Measurements from ENCODE around the gene KRT83. TPM values are rescaled to one million over a fixed set of nuclear protein-coding genes. Genes with fewer than 3 reads are reported as not detected.

KRT83 gene
- polyA plus RNA-seq, 3 donors = not detected

DNA sequence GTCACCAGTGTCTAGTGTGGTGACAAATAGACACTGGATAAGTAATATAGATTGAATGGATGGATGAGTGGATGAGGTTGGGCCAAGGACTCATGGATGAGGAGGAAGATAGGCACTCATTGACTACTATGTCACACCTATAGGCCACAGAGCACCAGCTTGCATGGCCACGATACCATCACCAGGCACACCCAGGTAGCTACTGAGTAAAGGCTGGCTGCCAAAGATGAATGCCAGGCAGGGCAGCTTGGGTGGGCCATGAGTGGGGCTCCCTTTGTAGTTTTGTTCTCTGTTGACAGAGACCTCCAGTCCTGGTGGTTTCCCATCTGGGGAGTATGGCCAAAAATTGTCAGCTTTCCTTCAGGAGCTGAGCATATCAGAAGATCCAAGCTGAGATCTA is 11.2 kb upstream of the KRT83 start:
- Histone ChIP-seq H3K27ac (ENCODE audit: low read depth in 1 of 2, low read length in 2 of 2) (no peak overlapping the region), H4K20me1 (ENCODE audit: insufficient read depth, low read length) (no peaks in the 10 kb centered on the region), H3K27me3 (ENCODE audit: control insufficient read depth in 2 of 2, insufficient read depth in 2 of 2, low read length in 2 of 2) (peaks cover 0 to 2% of the 10 kb centered on the region in 2 donors), H3K4me3 (replicated peaks in 1 of 3; ENCODE audit: low read depth in 2 of 3, low read length in 3 of 3) (no peak overlapping the region), H3K36me3 (replicated peaks in 1 of 2; ENCODE audit: control insufficient read depth in 1 of 2, insufficient read depth in 2 of 2, low read length in 2 of 2) (no peaks in the 10 kb centered on the region), H3K4me2 (replicated peaks; ENCODE audit: extremely low read depth, low read length, poor library complexity, severe bottlenecking) (no peak overlapping the region), H3K79me2 (ENCODE audit: insufficient read depth, low read length) (no peaks in the 10 kb centered on the region), H2AFZ (ENCODE audit: insufficient read depth, low read depth, low read length, poor library complexity, severe bottlenecking) (no peak overlapping the region), H3K9me3 (replicated peaks in 1 of 2; ENCODE audit: control insufficient read depth in 1 of 2, insufficient read depth in 1 of 2, low read length in 2 of 2) (no peaks in the 10 kb centered on the region), H3K4me1 (ENCODE audit: control insufficient read depth in 1 of 2, insufficient read depth in 2 of 2, low read length in 2 of 2) (no peaks in the 10 kb centered on the region), H3K9ac (ENCODE audit: insufficient read depth, low read length, poor library complexity, severe bottlenecking) (no peak overlapping the region)
- Mint-ChIP-seq H3K27me3 (ENCODE audit: low read depth in 3 of 3) (peaks cover 4 to 9% (median 5%) of the 10 kb centered on the region in 3 donors), H3K27ac (no peak overlapping the region), H3K4me1 (peaks cover under 1% of the 10 kb centered on the region), H3K4me3 (no peak overlapping the region), H3K36me3 (no peaks in the 10 kb centered on the region), H3K9me3 (peaks cover 0 to 6% (median 4%) of the 10 kb centered on the region in 7 donors)
- no peak for DNase-seq
- intact Hi-C loops (cut with micrococcal nuclease) = no loop called here
- no CpG with 5 or more reads among the region's 1 CpG for WGBS (ENCODE audit: insufficient coverage)
- TF ChIP-seq, protein P1, sequence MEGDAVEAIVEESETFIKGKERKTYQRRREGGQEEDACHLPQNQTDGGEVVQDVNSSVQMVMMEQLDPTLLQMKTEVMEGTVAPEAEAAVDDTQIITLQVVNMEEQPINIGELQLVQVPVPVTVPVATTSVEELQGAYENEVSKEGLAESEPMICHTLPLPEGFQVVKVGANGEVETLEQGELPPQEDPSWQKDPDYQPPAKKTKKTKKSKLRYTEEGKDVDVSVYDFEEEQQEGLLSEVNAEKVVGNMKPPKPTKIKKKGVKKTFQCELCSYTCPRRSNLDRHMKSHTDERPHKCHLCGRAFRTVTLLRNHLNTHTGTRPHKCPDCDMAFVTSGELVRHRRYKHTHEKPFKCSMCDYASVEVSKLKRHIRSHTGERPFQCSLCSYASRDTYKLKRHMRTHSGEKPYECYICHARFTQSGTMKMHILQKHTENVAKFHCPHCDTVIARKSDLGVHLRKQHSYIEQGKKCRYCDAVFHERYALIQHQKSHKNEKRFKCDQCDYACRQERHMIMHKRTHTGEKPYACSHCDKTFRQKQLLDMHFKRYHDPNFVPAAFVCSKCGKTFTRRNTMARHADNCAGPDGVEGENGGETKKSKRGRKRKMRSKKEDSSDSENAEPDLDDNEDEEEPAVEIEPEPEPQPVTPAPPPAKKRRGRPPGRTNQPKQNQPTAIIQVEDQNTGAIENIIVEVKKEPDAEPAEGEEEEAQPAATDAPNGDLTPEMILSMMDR (IDR thresholded peaks at IDR 0.05) = no peak

DNA sequence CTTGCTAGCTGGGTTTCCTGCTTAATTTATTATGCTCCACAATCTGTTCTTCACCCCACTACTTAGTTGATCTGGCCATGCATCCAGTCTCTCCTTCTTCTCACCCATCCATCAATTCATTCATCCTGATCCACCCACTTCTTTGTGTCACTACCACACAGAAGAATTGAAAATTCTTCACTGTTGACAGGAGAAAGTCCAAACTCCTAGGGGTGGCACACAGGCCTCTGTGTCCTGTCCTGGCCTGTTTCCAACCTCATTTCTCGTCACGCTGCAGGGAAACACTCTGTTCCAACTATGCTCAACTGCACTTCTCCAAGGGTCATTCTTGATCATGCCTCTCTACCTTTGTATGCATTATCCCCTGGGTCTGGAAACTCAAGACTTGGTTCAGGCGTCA is 10.6 kb upstream of the KRT83 start:
- Histone ChIP-seq H4K20me1 (ENCODE audit: insufficient read depth, low read length) (no peaks in the 10 kb centered on the region), H2AFZ (ENCODE audit: insufficient read depth, low read depth, low read length, poor library complexity, severe bottlenecking) (no peak overlapping the region), H3K27me3 (ENCODE audit: control insufficient read depth in 2 of 2, insufficient read depth in 2 of 2, low read length in 2 of 2) (peaks cover 2 to 3% of the 10 kb centered on the region in 2 donors), H3K4me1 (ENCODE audit: control insufficient read depth in 1 of 2, insufficient read depth in 2 of 2, low read length in 2 of 2) (no peaks in the 10 kb centered on the region), H3K36me3 (replicated peaks in 1 of 2; ENCODE audit: control insufficient read depth in 1 of 2, insufficient read depth in 2 of 2, low read length in 2 of 2) (no peaks in the 10 kb centered on the region), H3K4me2 (replicated peaks; ENCODE audit: extremely low read depth, low read length, poor library complexity, severe bottlenecking) (no peak overlapping the region), H3K79me2 (ENCODE audit: insufficient read depth, low read length) (no peaks in the 10 kb centered on the region), H3K9ac (ENCODE audit: insufficient read depth, low read length, poor library complexity, severe bottlenecking) (no peak overlapping the region), H3K9me3 (replicated peaks in 1 of 2; ENCODE audit: control insufficient read depth in 1 of 2, insufficient read depth in 1 of 2, low read length in 2 of 2) (no peaks in the 10 kb centered on the region), H3K27ac (ENCODE audit: low read depth in 1 of 2, low read length in 2 of 2) (no peak overlapping the region), H3K4me3 (replicated peaks in 1 of 3; ENCODE audit: low read depth in 2 of 3, low read length in 3 of 3) (no peak overlapping the region)
- DNase-seq = no peak
- intact Hi-C loops (cut with micrococcal nuclease) = no loop called here
- H3K36me3 Mint-ChIP-seq = no peaks in the 10 kb centered on the region
- H3K9me3 Mint-ChIP-seq = peaks cover 0 to 6% (median 4%) of the 10 kb centered on the region in 7 donors
- peaks cover 4% of the 10 kb centered on the region for H3K4me1 Mint-ChIP-seq
- peaks cover 4 to 15% (median 8%) of the 10 kb centered on the region in 3 donors for H3K27me3 Mint-ChIP-seq (ENCODE audit: low read depth in 3 of 3)
- whole genome bisulfite sequencing (ENCODE audit: insufficient coverage) = 96% methylated on average over 2 of the region's 3 CpGs
- TF ChIP-seq, protein P1 (IDR thresholded peaks at IDR 0.05) = no peak
- no peak overlapping the region for H3K27ac Mint-ChIP-seq
- H3K4me3 Mint-ChIP-seq = no peak overlapping the region

Measured in CD14-positive monocyte (primary cell).